Measurements from ENCODE around the gene CNTN1.
A peak's percentile ranks its signal among the peaks of the same experiment; 100 is the strongest.

CNTN1 gene

GRCh38 chr12:40917561-40917960 is 225.3 kb downstream of the CNTN1 start:
- H3K27ac ChIP-seq, result no peak overlapping the region
- TF ChIP-seq CTCF (conservative IDR thresholded peaks at IDR 0.05), result no peak

DNA sequence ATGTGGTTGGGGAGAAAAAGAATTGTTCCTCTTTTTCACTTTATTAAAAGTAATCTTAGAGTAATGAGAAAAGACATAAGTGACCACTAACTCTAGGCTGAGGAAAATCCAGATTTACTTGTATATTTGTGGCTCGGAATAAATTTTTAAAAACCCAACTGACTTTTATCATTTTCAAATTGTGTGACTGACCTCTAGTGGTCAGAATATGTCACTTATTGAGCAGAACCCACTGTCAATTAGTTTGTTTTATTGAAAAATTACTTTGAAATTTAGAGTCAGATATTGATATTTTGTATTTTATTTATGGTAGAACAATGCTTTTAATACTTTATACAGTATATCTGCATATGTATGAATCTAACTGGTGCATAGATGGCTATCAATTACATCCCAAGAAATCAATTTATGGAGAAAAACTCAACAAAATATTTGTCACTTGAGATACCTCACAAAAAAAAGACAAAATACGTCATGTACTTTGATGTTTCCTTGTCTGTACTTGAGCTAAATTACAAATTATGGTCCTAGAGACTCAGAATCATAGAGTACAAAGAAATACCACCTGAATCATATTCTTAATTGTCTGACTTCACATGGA is 229.4 kb downstream of the CNTN1 start:
- peak; percentile 79 for TF ChIP-seq CTCF (conservative IDR thresholded peaks at IDR 0.05)
- H3K27ac ChIP-seq, result no peak overlapping the region

DNA sequence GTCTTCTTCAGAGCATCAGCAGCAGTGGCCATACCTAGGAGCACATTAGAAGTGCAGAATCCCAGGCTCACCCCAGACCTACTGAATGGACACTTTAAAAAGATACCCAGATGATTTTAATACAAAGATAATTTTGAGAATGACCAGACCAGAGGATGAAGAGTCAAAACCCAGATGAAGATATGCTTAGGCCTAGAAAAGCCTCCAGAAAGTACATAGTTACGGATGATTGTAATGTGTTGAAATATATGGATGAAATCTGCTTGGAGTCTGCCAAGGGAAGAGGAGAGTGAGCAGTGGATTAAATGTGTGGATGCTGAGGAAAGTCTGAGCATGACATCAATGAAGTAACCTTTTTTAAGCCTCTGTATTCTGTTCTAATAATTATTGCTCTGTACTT is 245.7 kb downstream of the CNTN1 start:
- no peak overlapping the region for H3K27ac ChIP-seq
- no peak for TF ChIP-seq CTCF (conservative IDR thresholded peaks at IDR 0.05)

DNA sequence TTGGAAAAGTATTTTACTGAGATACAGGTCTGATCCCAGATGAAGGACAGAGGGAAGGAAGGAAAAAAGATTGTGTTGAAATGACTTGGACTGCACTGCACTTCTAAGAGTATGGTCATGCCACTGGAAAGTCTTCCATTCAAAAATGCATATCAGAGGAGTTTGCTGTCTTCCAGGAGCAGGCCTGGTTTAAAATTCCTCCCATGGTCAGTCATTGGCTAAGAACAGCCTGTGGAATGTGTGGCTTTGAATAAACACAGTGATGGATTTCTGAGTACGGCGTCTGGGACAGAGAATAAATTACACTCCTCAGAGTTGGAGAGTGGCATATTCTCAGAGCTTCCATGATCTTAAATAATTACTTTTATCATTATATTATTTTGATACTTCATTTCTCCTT is 250.1 kb downstream of the CNTN1 start:
- H3K27ac ChIP-seq, result no peak overlapping the region
- no peak for TF ChIP-seq CTCF (conservative IDR thresholded peaks at IDR 0.05)

DNA sequence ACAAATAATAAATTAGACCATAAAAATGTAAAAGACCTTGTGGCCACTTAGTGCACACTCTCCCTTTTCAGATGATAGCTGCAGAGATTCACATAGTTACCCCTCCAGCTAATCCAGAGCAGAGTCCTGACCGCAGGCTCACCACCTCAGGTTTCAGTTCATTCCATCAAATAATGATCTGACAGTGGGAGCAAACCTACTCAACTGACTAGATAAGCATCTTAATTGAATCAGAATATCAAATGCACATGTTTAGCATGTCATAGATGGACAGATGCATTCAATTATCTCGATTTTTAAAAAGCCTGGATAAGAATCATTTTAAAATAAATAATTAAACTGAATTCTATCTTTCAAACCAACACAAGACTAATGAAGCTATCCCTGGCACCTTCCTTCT is 253.5 kb downstream of the CNTN1 start:
- H3K27ac ChIP-seq, result no peak overlapping the region
- no peak for TF ChIP-seq CTCF (conservative IDR thresholded peaks at IDR 0.05)

DNA sequence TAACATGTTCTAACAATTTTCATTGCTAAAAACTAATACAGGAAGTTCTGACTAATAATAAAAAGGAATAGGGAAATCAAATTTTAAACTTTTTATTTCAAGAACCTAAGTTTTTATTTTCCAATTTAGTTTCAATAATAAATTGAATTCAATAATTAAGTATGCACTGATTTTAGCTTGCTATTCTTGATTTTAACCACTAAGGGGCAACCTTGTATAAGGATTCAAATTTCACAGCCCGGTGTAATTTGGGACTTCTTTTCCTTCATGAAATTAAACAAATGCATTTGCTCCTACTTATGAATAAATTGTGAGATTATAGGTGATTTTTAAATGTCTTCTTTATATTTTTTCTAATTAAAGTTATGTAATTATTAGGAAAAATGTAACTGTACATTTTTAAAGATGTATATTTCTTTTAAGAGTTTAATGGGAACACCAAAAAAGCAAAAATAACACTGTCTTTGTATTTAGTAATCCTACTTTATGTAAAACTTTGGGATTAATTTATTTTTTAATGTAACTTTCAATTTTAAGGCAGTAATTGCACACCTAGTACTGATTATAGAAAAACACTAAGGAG is 254.5 kb downstream of the CNTN1 start:
- H3K27ac ChIP-seq, result no peak overlapping the region
- peak; percentile 82 for TF ChIP-seq CTCF (conservative IDR thresholded peaks at IDR 0.05)

GRCh38 chr12:40947797-40948196 is 255.6 kb downstream of the CNTN1 start:
- no peak overlapping the region for H3K27ac ChIP-seq
- TF ChIP-seq CTCF (conservative IDR thresholded peaks at IDR 0.05), result no peak

Data from VCaP (cell line).